ENCODE data around the gene HIVEP3. TPM values are rescaled to one million over a fixed set of nuclear protein-coding genes. Genes with fewer than 3 reads are reported as not detected.

The HIVEP3 gene
- 1 to 10 TPM; 4.7 to 5.8 TPM for total RNA-seq

- peak within 1 kb of the TSS; percentile 72 to 79 for H3K27ac ChIP-seq
- no peak for DNase-seq (ENCODE audit: low spot score)
Measured at GRCh38 chr1:41918450-41919043, at the start of gene HIVEP3. Gene HIVEP3 (minus strand): TSS chr1:41918922.

DNA sequence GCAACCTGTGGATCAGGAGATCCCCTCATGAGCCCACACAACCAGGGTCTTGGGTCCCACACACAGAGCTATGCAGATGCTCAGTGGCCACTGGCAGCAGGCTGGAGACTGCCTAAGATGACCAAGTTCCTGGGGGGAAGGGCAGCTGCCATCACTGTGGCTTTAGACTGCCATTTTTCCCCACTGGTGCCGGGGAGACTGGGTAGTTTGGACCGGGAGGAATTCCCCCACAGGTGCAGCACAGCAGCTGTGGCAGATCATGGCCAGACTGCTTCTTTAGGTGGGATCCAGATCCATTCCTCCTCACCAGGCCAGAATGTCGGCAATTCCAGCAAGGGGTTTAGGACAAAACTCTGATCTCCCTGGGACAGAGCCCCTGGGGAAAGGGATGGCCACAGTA is 45.7 kb upstream of the HIVEP3 start:
- TF ChIP-seq CTCF (IDR thresholded peaks at IDR 0.05), result no peak
- Histone ChIP-seq H3K4me3 (no peak overlapping the region), H3K27me3 (no peaks in the 10 kb centered on the region), H3K36me3 (no peaks in the 10 kb centered on the region), H3K4me1 (no peaks in the 10 kb centered on the region), H3K27ac (no peak overlapping the region), H3K9me3 (peaks cover 0 to 6% of the 10 kb centered on the region in 2 donors)
- no peak for DNase-seq (ENCODE audit: low spot score)

More at GRCh38 chr1:41918450-41919043, at the start of gene HIVEP3:
- peak in 1 of 2 donors; percentile 33 for TF ChIP-seq CTCF (IDR thresholded peaks at IDR 0.05)
- Histone ChIP-seq H3K4me1 (peaks cover 0 to 41% of the 10 kb centered on the region in 2 donors), H3K36me3 (no peaks in the 10 kb centered on the region), H3K4me3 (peak within 1 kb of the TSS; percentile 59 to 65), H3K27me3 (no peaks in the 10 kb centered on the region), H3K9me3 (no peaks in the 10 kb centered on the region)

- TF ChIP-seq CTCF (IDR thresholded peaks at IDR 0.05), result no peak
- DNase-seq (ENCODE audit: low spot score), result no peak
- no peaks in the 10 kb centered on the region for H3K4me1 ChIP-seq
- H3K36me3 ChIP-seq, result no peaks in the 10 kb centered on the region
- H3K27ac ChIP-seq, result no peak overlapping the region
- H3K9me3 ChIP-seq, result peaks cover 0 to under 1% of the 10 kb centered on the region in 2 donors
- H3K4me3 ChIP-seq, result no peak overlapping the region
- no peaks in the 10 kb centered on the region for H3K27me3 ChIP-seq
Measured at GRCh38 chr1:41963636-41964035, 44.9 kb upstream of the HIVEP3 start.

DNA sequence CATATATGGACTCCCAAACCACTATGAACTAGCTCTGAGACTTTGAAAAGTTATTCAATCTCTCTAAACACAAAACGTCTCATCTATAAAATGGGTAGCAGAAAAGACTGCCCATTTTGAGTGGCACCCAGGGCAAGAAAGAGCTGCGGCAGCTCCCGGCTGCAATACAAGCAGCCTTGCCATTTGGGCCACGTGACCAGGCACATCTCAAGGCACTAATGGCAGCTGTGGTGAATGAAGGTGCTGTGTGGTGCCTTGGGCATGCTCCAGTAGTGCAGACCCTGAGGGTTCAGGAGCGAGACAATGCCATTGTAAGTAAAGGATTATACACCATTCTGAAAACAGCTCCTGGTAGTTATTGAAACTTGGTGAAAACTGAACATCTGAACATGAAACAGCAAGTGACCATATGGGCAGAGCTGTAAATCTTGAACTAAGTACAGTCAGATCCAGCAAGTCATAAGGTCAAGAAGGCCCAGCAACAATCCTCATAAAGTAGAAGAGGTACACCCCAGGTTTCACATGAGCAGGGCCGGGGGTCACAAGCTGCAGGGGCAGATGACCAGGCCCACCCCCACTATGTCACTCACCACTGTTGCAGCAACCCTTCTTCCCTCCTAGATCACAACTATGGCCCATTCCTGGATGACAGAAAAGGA is 39.4 kb upstream of the HIVEP3 start:
- H3K9me3 ChIP-seq, result no peaks in the 10 kb centered on the region
- no peak for DNase-seq (ENCODE audit: low spot score)
- no peaks in the 10 kb centered on the region for H3K36me3 ChIP-seq
- H3K27me3 ChIP-seq, result no peaks in the 10 kb centered on the region
- TF ChIP-seq CTCF (IDR thresholded peaks at IDR 0.05), result no peak
- no peak overlapping the region for H3K4me3 ChIP-seq
- no peak overlapping the region for H3K27ac ChIP-seq
- peaks cover 0 to 4% of the 10 kb centered on the region in 2 donors for H3K4me1 ChIP-seq

DNA sequence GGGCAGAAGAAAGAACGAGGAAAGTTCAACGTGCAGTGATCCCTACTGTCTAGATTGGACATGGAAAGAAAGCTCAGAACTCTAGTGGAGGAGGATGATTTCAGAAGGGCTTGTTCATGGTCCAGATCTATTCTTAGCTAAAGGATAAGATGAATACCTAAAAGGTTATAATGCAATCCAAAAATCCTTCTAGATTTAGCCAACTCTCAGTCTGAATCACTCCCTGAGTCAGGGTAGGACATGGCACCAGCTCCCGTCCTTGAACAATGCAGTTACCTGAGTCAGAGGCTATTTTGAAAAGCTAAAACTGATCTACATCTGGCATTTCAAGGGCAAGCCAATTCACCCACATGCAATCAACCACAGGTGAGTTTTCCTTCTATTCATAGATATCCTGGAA is 38.8 kb upstream of the HIVEP3 start:
- Histone ChIP-seq H3K4me3 (no peak overlapping the region), H3K36me3 (no peaks in the 10 kb centered on the region), H3K4me1 (peaks cover 0 to 4% of the 10 kb centered on the region in 2 donors), H3K9me3 (no peaks in the 10 kb centered on the region), H3K27ac (peak overlapping the region in 1 of 2 donors; percentile 43), H3K27me3 (no peaks in the 10 kb centered on the region)
- no peak for TF ChIP-seq CTCF (IDR thresholded peaks at IDR 0.05)
- DNase-seq (ENCODE audit: low spot score), result no peak

Measured in right atrium auricular region (tissue), 2 donors.